HG02642 (cell line): Measurements from ENCODE around the gene NTM.
"Not testable (repeated sequence)": the region's sequence is repeated elsewhere in the genome, so short reads cannot be mapped to it uniquely, and the experiment has no call there.

ENCODE experiments used
- ATAC-seq: cut with Tn5 transposase; IDR thresholded peaks from one replicate; pipeline ENCODE4 v1.9.1; 2021; ENCODE audit warnings: mild to moderate bottlenecking; ENCODE audit not compliant: unreplicated experiment, poor library complexity

Gene NTM

GRCh38 chr11:132335311-132335710 is 964.9 kb downstream of the NTM start:
- no peak for ATAC-seq

- no peak for ATAC-seq
Measured at GRCh38 chr11:132336781-132337535, 966.5 kb downstream of the NTM start.

GRCh38 chr11:132337819-132338416 is 967.5 kb downstream of the NTM start:
- ATAC-seq = no peak

- ATAC-seq = no peak
Measured at GRCh38 chr11:132342408-132342807, 972.0 kb downstream of the NTM start.

GRCh38 chr11:132343445-132344175 is 973.2 kb downstream of the NTM start:
- ATAC-seq = no peak

GRCh38 chr11:132346558-132347148 is 976.2 kb downstream of the NTM start:
- ATAC-seq = no peak

GRCh38 chr11:132347156-132348090 is 977.0 kb downstream of the NTM start:
- no peak for ATAC-seq

- no peak for ATAC-seq
Measured at GRCh38 chr11:132349811-132350733, 979.7 kb downstream of the NTM start.

- no peak for ATAC-seq
Measured at GRCh38 chr11:132351050-132351449, 980.6 kb downstream of the NTM start.

- ATAC-seq = no peak
Measured at GRCh38 chr11:132352497-132352896, 982.1 kb downstream of the NTM start.

GRCh38 chr11:132353255-132353654 is 982.8 kb downstream of the NTM start:
- ATAC-seq = no peak

- peak; percentile 74 for ATAC-seq
Measured at GRCh38 chr11:132357811-132358572, 987.6 kb downstream of the NTM start.

- peak; percentile 46 for ATAC-seq
Measured at GRCh38 chr11:132358573-132358953, 988.1 kb downstream of the NTM start.

- ATAC-seq = no peak
Measured at GRCh38 chr11:132361011-132361550, 990.7 kb downstream of the NTM start.

GRCh38 chr11:132365650-132366049 is 995.2 kb downstream of the NTM start:
- ATAC-seq = no peak

- no peak for ATAC-seq
Measured at GRCh38 chr11:132367293-132367692, 996.9 kb downstream of the NTM start.

GRCh38 chr11:132370114-132370513 is 999.7 kb downstream of the NTM start:
- not testable (repeated sequence) for ATAC-seq
